Measurements from ENCODE around the gene AP1M2.

DNA sequence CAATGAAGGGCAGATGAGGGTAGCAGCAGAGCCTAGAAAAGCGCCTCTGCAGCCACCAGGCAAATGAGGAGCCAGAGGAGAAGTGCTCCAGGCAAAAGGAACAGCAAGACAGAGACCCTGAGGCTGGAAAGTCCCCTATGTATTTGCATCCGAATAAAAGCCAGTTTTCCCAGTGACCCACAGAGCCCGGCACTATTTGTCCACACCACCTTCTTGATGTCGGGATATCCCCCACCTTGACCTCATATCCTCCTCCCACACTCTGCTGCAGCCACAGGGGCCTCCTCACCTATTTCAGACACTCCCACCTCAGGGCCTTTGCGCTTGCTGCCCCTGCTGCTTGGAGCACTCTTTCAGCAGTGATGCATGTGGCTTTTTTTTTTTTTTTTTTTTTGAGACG lies 36.8 kb downstream of the AP1M2 start:
- no peak for TF ChIP-seq ZNF394 (tag by site-specific recombination; IDR thresholded peaks at IDR 0.05; ENCODE audit: borderline replicate concordance)
- TF ChIP-seq ZNF404 (tag by site-specific recombination; IDR thresholded peaks at IDR 0.05), result no peak
- TF ChIP-seq, protein P1, sequence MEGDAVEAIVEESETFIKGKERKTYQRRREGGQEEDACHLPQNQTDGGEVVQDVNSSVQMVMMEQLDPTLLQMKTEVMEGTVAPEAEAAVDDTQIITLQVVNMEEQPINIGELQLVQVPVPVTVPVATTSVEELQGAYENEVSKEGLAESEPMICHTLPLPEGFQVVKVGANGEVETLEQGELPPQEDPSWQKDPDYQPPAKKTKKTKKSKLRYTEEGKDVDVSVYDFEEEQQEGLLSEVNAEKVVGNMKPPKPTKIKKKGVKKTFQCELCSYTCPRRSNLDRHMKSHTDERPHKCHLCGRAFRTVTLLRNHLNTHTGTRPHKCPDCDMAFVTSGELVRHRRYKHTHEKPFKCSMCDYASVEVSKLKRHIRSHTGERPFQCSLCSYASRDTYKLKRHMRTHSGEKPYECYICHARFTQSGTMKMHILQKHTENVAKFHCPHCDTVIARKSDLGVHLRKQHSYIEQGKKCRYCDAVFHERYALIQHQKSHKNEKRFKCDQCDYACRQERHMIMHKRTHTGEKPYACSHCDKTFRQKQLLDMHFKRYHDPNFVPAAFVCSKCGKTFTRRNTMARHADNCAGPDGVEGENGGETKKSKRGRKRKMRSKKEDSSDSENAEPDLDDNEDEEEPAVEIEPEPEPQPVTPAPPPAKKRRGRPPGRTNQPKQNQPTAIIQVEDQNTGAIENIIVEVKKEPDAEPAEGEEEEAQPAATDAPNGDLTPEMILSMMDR (tag by site-specific recombination; IDR thresholded peaks at IDR 0.05), result no peak
- no peak for TF ChIP-seq HOXA7 (CRISPR knock-in tag; IDR thresholded peaks at IDR 0.05; ENCODE audit: borderline replicate concordance)
